CD4-positive, CD25-positive, alpha-beta regulatory T cell (primary cell): ENCODE results near the gene POMGNT2. TPM values are rescaled to one million over a fixed set of nuclear protein-coding genes. Genes with fewer than 3 reads are reported as not detected.

Experiments used
- ATAC-seq, 2 donors: fragments of 150-1000 bp; cut with Tn5 transposase; one replicate each; pipeline ENCODE4 v1.10.0; 2021; ENCODE audit warnings: low read depth in 2 of 2, moderate number of reproducible peaks in 2 of 2, moderate library complexity in 1 of 2
- DNase-seq, 3 donors: peaks; one replicate each; pipeline versions ENCODE4 v3.0.0 to v3.0.0-alpha.2; 2012 to 2022; ENCODE audit warnings: mixed read lengths in 1 of 3
- H3K27ac ChIP-seq: one replicate; pipeline ENCODE4 v1.7.0; 2013; ENCODE audit warnings: mild to moderate bottlenecking, low read length; ENCODE audit not compliant: insufficient read depth, poor library complexity, severe bottlenecking
- H3K27me3 ChIP-seq: one replicate; pipeline ENCODE4 v1.7.0; 2013; ENCODE audit warnings: low read length; ENCODE audit not compliant: control insufficient read depth, insufficient read depth
- H3K36me3 ChIP-seq: one replicate; pipeline ENCODE4 v1.7.0; 2013; ENCODE audit warnings: mild to moderate bottlenecking, low read length, moderate library complexity; ENCODE audit not compliant: control insufficient read depth, insufficient read depth
- H3K4me1 ChIP-seq: 2 replicates; pipeline ENCODE4 v1.7.0; 2013; ENCODE audit warnings: mild to moderate bottlenecking, low read length; ENCODE audit not compliant: insufficient read depth, control insufficient read depth, poor library complexity, severe bottlenecking
- H3K4me3 ChIP-seq: one replicate; pipeline ENCODE4 v1.7.0; 2013; ENCODE audit warnings: low read depth, mild to moderate bottlenecking, low read length, moderate library complexity
- H3K9me3 ChIP-seq, 2 experiments: 1 replicate in 1 of 2; 2 replicates in 1 of 2; pipeline ENCODE4 v1.7.0; 2013; ENCODE audit warnings: low read length in 2 of 2, mild to moderate bottlenecking in 1 of 2, moderate library complexity in 1 of 2; ENCODE audit not compliant: control insufficient read depth in 2 of 2
- H3K27ac Mint-ChIP-seq, 3 donors: one replicate each; pipeline ENCODE4 v1.8.0; 2020 to 2022; ENCODE audit warnings: mild to moderate bottlenecking in 3 of 3, mixed read lengths in 3 of 3, moderate library complexity in 2 of 3
- H3K27me3 Mint-ChIP-seq: one replicate; pipeline ENCODE4 v1.8.0; 2022; ENCODE audit warnings: mild to moderate bottlenecking, mixed read lengths
- H3K36me3 Mint-ChIP-seq: one replicate; pipeline ENCODE4 v1.8.0; 2020; ENCODE audit warnings: mixed read lengths
- H3K4me1 Mint-ChIP-seq, 4 donors: one replicate each; pipeline ENCODE4 v1.8.0; 2020 to 2022; ENCODE audit warnings: mixed read lengths in 4 of 4, mild to moderate bottlenecking in 1 of 4
- H3K4me3 Mint-ChIP-seq, 4 donors: one replicate each; pipeline ENCODE4 v1.8.0; 2020 to 2022; ENCODE audit warnings: mild to moderate bottlenecking in 4 of 4, mixed read lengths in 4 of 4, moderate library complexity in 3 of 4
- H3K9me3 Mint-ChIP-seq, 7 donors: one replicate each; pipeline ENCODE4 v1.8.0; 2020 to 2022; ENCODE audit warnings: mixed read lengths in 7 of 7, mild to moderate bottlenecking in 3 of 7, moderate library complexity in 2 of 7
- polyA plus RNA-seq, 4 donors: library from polyadenylated mRNA; unstranded; fragments of 300-500 nt; fragmentation: Illumina TruSeq; gene quantifications; one replicate each; pipeline ENCODE4 v1.2.3, GENCODE V29; 2021
- total RNA-seq: library from RNA; stranded (reverse); gene quantifications from one replicate; pipeline ENCODE4 v1.2.3, GENCODE V29; 2022

Gene POMGNT2
- total and polyA plus RNA-seq, 5 donors from 2014 or later = 1.7 to 6.3 (median 2.9) TPM

- ATAC-seq = no peak
- Histone ChIP-seq H3K4me1 (no peaks in the 10 kb centered on the region), H3K27me3 (peaks cover 8% of the 10 kb centered on the region), H3K27ac (no peak overlapping the region), H3K4me3 (no peak overlapping the region), H3K9me3 (no peaks in the 10 kb centered on the region), H3K36me3 (no peaks in the 10 kb centered on the region)
- Mint-ChIP-seq H3K4me3 (peak overlapping the region in 1 of 4 donors; percentile 16), H3K4me1 (peaks cover 0 to 5% (median 0%) of the 10 kb centered on the region in 4 donors), H3K27me3 (peaks cover 32% of the 10 kb centered on the region), H3K36me3 (no peaks in the 10 kb centered on the region), H3K9me3 (peaks cover 0 to 8% (median 2%) of the 10 kb centered on the region in 7 donors), H3K27ac (no peak overlapping the region)
- DNase-seq = no peak
Measured at GRCh38 chr3:43142472-43142871, 36.6 kb upstream of the POMGNT2 start.

GRCh38 chr3:43138488-43139231 is 32.8 kb upstream of the POMGNT2 start:
- Histone ChIP-seq H3K27ac (no peak overlapping the region), H3K4me3 (no peak overlapping the region), H3K9me3 (no peaks in the 10 kb centered on the region), H3K27me3 (peaks cover 7% of the 10 kb centered on the region), H3K4me1 (no peaks in the 10 kb centered on the region), H3K36me3 (no peaks in the 10 kb centered on the region)
- Mint-ChIP-seq H3K4me1 (peaks cover 0 to 5% (median 0%) of the 10 kb centered on the region in 4 donors), H3K4me3 (no peak overlapping the region), H3K27me3 (peaks cover 27% of the 10 kb centered on the region), H3K9me3 (peaks cover 0 to 11% (median 4%) of the 10 kb centered on the region in 7 donors), H3K27ac (peak overlapping the region in 1 of 3 donors; percentile 77), H3K36me3 (no peaks in the 10 kb centered on the region)
- ATAC-seq (no peak), DNase-seq (no peak)

GRCh38 chr3:43132870-43133636 is 27.2 kb upstream of the POMGNT2 start:
- ATAC-seq (no peak), DNase-seq (no peak)
- no peak overlapping the region for H3K4me3 Mint-ChIP-seq
- Histone ChIP-seq H3K27me3 (peaks cover 7% of the 10 kb centered on the region), H3K36me3 (no peaks in the 10 kb centered on the region), H3K27ac (no peak overlapping the region), H3K4me1 (no peaks in the 10 kb centered on the region), H3K4me3 (no peak overlapping the region), H3K9me3 (no peaks in the 10 kb centered on the region)
- H3K27me3 Mint-ChIP-seq = peaks cover 13% of the 10 kb centered on the region
- no peak overlapping the region for H3K27ac Mint-ChIP-seq
- H3K4me1 Mint-ChIP-seq = no peaks in the 10 kb centered on the region
- peaks cover 0 to 11% (median 4%) of the 10 kb centered on the region in 7 donors for H3K9me3 Mint-ChIP-seq
- H3K36me3 Mint-ChIP-seq = no peaks in the 10 kb centered on the region

- peaks cover 0 to 11% (median 0%) of the 10 kb centered on the region in 7 donors for H3K9me3 Mint-ChIP-seq
- no peaks in the 10 kb centered on the region for H3K36me3 Mint-ChIP-seq
- H3K27ac Mint-ChIP-seq = no peak overlapping the region
- Histone ChIP-seq H3K36me3 (no peaks in the 10 kb centered on the region), H3K9me3 (no peaks in the 10 kb centered on the region), H3K4me3 (no peak overlapping the region), H3K27me3 (peaks cover 7% of the 10 kb centered on the region), H3K27ac (no peak overlapping the region), H3K4me1 (no peaks in the 10 kb centered on the region)
- ATAC-seq (no peak), DNase-seq (no peak)
- no peak overlapping the region for H3K4me3 Mint-ChIP-seq
- H3K27me3 Mint-ChIP-seq = peaks cover 19% of the 10 kb centered on the region
- H3K4me1 Mint-ChIP-seq = no peaks in the 10 kb centered on the region
Measured at GRCh38 chr3:43132193-43132592, 26.3 kb upstream of the POMGNT2 start.

GRCh38 chr3:43128464-43128863 is 22.6 kb upstream of the POMGNT2 start:
- DNase-seq (no peak), ATAC-seq (no peak)
- no peak overlapping the region for H3K27ac ChIP-seq
- Mint-ChIP-seq H3K4me3 (no peak overlapping the region), H3K27ac (no peak overlapping the region), H3K9me3 (peaks cover 0 to 11% (median 2%) of the 10 kb centered on the region in 7 donors), H3K36me3 (no peaks in the 10 kb centered on the region), H3K4me1 (no peaks in the 10 kb centered on the region), H3K27me3 (peaks cover 21% of the 10 kb centered on the region)
- peaks cover 10% of the 10 kb centered on the region for H3K27me3 ChIP-seq
- H3K4me1 ChIP-seq = no peaks in the 10 kb centered on the region
- H3K4me3 ChIP-seq = no peak overlapping the region
- peaks cover 2 to 3% of the 10 kb centered on the region in 2 experiments for H3K9me3 ChIP-seq
- no peaks in the 10 kb centered on the region for H3K36me3 ChIP-seq

GRCh38 chr3:43126536-43126935 is 20.7 kb upstream of the POMGNT2 start:
- Mint-ChIP-seq H3K4me3 (no peak overlapping the region), H3K36me3 (no peaks in the 10 kb centered on the region), H3K9me3 (peaks cover 0 to 15% (median 5%) of the 10 kb centered on the region in 7 donors), H3K4me1 (no peaks in the 10 kb centered on the region), H3K27me3 (peaks cover 28% of the 10 kb centered on the region), H3K27ac (no peak overlapping the region)
- ATAC-seq (no peak), DNase-seq (no peak)
- Histone ChIP-seq H3K36me3 (no peaks in the 10 kb centered on the region), H3K9me3 (peaks cover 3 to 5% of the 10 kb centered on the region in 2 experiments), H3K4me3 (no peak overlapping the region), H3K27me3 (peaks cover 22% of the 10 kb centered on the region), H3K4me1 (no peaks in the 10 kb centered on the region), H3K27ac (no peak overlapping the region)

GRCh38 chr3:43123895-43124294 is 18.0 kb upstream of the POMGNT2 start:
- no peak overlapping the region for H3K27ac Mint-ChIP-seq
- no peak for DNase-seq
- peaks cover 3 to 5% of the 10 kb centered on the region in 2 experiments for H3K9me3 ChIP-seq
- peaks cover 0 to 15% (median 5%) of the 10 kb centered on the region in 7 donors for H3K9me3 Mint-ChIP-seq
- peaks cover 0 to 4% (median 0%) of the 10 kb centered on the region in 4 donors for H3K4me1 Mint-ChIP-seq
- H3K36me3 ChIP-seq = no peaks in the 10 kb centered on the region
- no peaks in the 10 kb centered on the region for H3K4me1 ChIP-seq
- H3K27me3 Mint-ChIP-seq = peaks cover 41% of the 10 kb centered on the region
- H3K27ac ChIP-seq = no peak overlapping the region
- peaks cover 31% of the 10 kb centered on the region for H3K27me3 ChIP-seq
- ATAC-seq = no peak
- H3K4me3 ChIP-seq = no peak overlapping the region
- H3K4me3 Mint-ChIP-seq = no peak overlapping the region
- no peaks in the 10 kb centered on the region for H3K36me3 Mint-ChIP-seq
